ENCODE results near the gene C1QC. TPM values are rescaled to one million over a fixed set of nuclear protein-coding genes. Genes with fewer than 3 reads are reported as not detected.

Gene C1QC
- total and polyA plus RNA-seq, 7 donors, result 47.9 to 579 (median 198) TPM

- WGBS, 2 donors, result 94 to 96% methylated on average over 19 of the region's 19 CpGs
- no peaks in the 10 kb centered on the region for H3K36me3 ChIP-seq
- intact Hi-C loops (cut with DNase I), result no loop called here
- no peak for DNase-seq
- no peak overlapping the region for H3K4me3 ChIP-seq
- no peaks in the 10 kb centered on the region for H3K4me1 ChIP-seq
- peaks cover 0 to 28% (median 4%) of the 10 kb centered on the region in 3 donors for H3K27me3 ChIP-seq
- no peak overlapping the region for H3K27ac ChIP-seq
- H3K9me3 ChIP-seq, result no peaks in the 10 kb centered on the region
- TF ChIP-seq POLR2A (IDR thresholded peaks at IDR 0.05) (no peak), CTCF (IDR thresholded peaks at IDR 0.05) (no peak), EP300 (IDR thresholded peaks at IDR 0.05) (no peak), POLR2AphosphoS5 (IDR thresholded peaks at IDR 0.05) (no peak)
These were observed 17.3 kb downstream of the C1QC start for GRCh38 chr1:22660716-22661241.

- Histone ChIP-seq H3K27ac (no peak overlapping the region), H3K9me3 (no peaks in the 10 kb centered on the region), H3K27me3 (peaks cover 0 to 19% (median 4%) of the 10 kb centered on the region in 3 donors), H3K4me3 (no peak overlapping the region), H3K4me1 (no peaks in the 10 kb centered on the region), H3K36me3 (no peaks in the 10 kb centered on the region)
- no peak for DNase-seq
- no peak for TF ChIP-seq POLR2AphosphoS5 (IDR thresholded peaks at IDR 0.05)
- no peak for TF ChIP-seq EP300 (IDR thresholded peaks at IDR 0.05)
- TF ChIP-seq POLR2A (IDR thresholded peaks at IDR 0.05), result no peak
- no peak for TF ChIP-seq CTCF (IDR thresholded peaks at IDR 0.05)
- intact Hi-C loops (cut with DNase I), result no loop called here
- WGBS, 2 donors, result 75 to 87% methylated on average over 2 of the region's 2 CpGs
These were observed 18.4 kb downstream of the C1QC start for GRCh38 chr1:22661880-22662279.

- WGBS, 2 donors, result 41 to 68% methylated on average over 5 of the region's 5 CpGs
- Histone ChIP-seq H3K9me3 (no peaks in the 10 kb centered on the region), H3K27me3 (peaks cover 0 to 14% (median 4%) of the 10 kb centered on the region in 3 donors), H3K27ac (no peak overlapping the region), H3K36me3 (no peaks in the 10 kb centered on the region), H3K4me1 (no peaks in the 10 kb centered on the region), H3K4me3 (no peak overlapping the region)
- DNase-seq, result no peak
- intact Hi-C loops (cut with DNase I), result no loop called here
- TF ChIP-seq POLR2AphosphoS5 (IDR thresholded peaks at IDR 0.05) (no peak), POLR2A (IDR thresholded peaks at IDR 0.05) (no peak), EP300 (IDR thresholded peaks at IDR 0.05) (no peak), CTCF (IDR thresholded peaks at IDR 0.05) (no peak)
These were observed 18.9 kb downstream of the C1QC start for GRCh38 chr1:22662318-22662717.

- Histone ChIP-seq H3K27ac (no peak overlapping the region), H3K4me3 (no peak overlapping the region), H3K9me3 (no peaks in the 10 kb centered on the region), H3K4me1 (no peaks in the 10 kb centered on the region), H3K27me3 (peaks cover 0 to 13% (median 4%) of the 10 kb centered on the region in 3 donors), H3K36me3 (no peaks in the 10 kb centered on the region)
- intact Hi-C loops (cut with DNase I), result no loop called here
- WGBS, 2 donors, result 79 to 80% methylated on average over 8 of the region's 8 CpGs
- TF ChIP-seq CTCF (IDR thresholded peaks at IDR 0.05) (no peak), POLR2AphosphoS5 (IDR thresholded peaks at IDR 0.05) (no peak), POLR2A (IDR thresholded peaks at IDR 0.05) (no peak), EP300 (IDR thresholded peaks at IDR 0.05) (no peak)
- no peak for DNase-seq
These were observed 19.6 kb downstream of the C1QC start for GRCh38 chr1:22662986-22663408.

GRCh38 chr1:22665752-22666151 is 22.3 kb downstream of the C1QC start:
- Histone ChIP-seq H3K4me1 (no peaks in the 10 kb centered on the region), H3K4me3 (no peak overlapping the region), H3K9me3 (no peaks in the 10 kb centered on the region), H3K27me3 (peaks cover 0 to 25% (median 4%) of the 10 kb centered on the region in 3 donors), H3K27ac (no peak overlapping the region), H3K36me3 (no peaks in the 10 kb centered on the region)
- intact Hi-C loops (cut with DNase I), result no loop called here
- DNase-seq, result no peak
- 30 to 56% methylated on average over 7 of the region's 7 CpGs for WGBS, 2 donors
- TF ChIP-seq CTCF (IDR thresholded peaks at IDR 0.05), result peak in 1 of 4 experiments; percentile 16
- no peak for TF ChIP-seq EP300 (IDR thresholded peaks at IDR 0.05)
- TF ChIP-seq POLR2A (IDR thresholded peaks at IDR 0.05), result no peak
- no peak for TF ChIP-seq POLR2AphosphoS5 (IDR thresholded peaks at IDR 0.05)

Measured in sigmoid colon (tissue), 7 donors.